Astrocyte (in vitro differentiated cells and primary cell): ENCODE data around the gene MCTP1. TPM values are rescaled to one million over a fixed set of nuclear protein-coding genes. Genes with fewer than 3 reads are reported as not detected.

Experiments used
- DNase-seq: peaks from one replicate; pipeline ENCODE4 v3.0.0-alpha.2; 2010; ENCODE audit warnings: low read depth
- FAIRE-seq: peaks from 2 replicates; lab custom pipeline; 2011; peaks lifted over from hg19 to GRCh38; lab: Jason Lieb, UNC
- H2AFZ ChIP-seq: 2 replicates; pipeline ENCODE4 v1.6.0; 2012; ENCODE audit warnings: low read depth, low read length, inconsistent platforms
- H3K27ac ChIP-seq: 2 replicates; pipeline ENCODE4 v1.5.1; 2011; ENCODE audit warnings: low read depth, low read length, inconsistent platforms
- H3K27me3 ChIP-seq: 2 replicates; pipeline ENCODE4 v1.6.0; 2011; ENCODE audit warnings: low read length, inconsistent platforms; ENCODE audit not compliant: insufficient read depth
- H3K36me3 ChIP-seq: 2 replicates; pipeline ENCODE4 v1.5.1; 2011; ENCODE audit warnings: low read length, inconsistent platforms; ENCODE audit not compliant: insufficient read depth
- H3K4me1 ChIP-seq: 2 replicates; pipeline ENCODE4 v1.5.1; 2011; ENCODE audit warnings: low read length, inconsistent platforms; ENCODE audit not compliant: insufficient read depth
- H3K4me2 ChIP-seq: 2 replicates; pipeline ENCODE4 v1.6.0; 2012; ENCODE audit warnings: low read length, inconsistent platforms
- H3K4me3 ChIP-seq: 2 replicates; pipeline ENCODE4 v1.5.1; 2011; ENCODE audit warnings: low read depth, mild to moderate bottlenecking, low read length, inconsistent platforms; ENCODE audit not compliant: insufficient read depth
- H3K79me2 ChIP-seq: 2 replicates; pipeline ENCODE4 v1.6.0; 2012; ENCODE audit warnings: mild to moderate bottlenecking, low read length, inconsistent platforms; ENCODE audit not compliant: insufficient read depth
- H3K9ac ChIP-seq: 2 replicates; pipeline ENCODE4 v1.6.0; 2012; ENCODE audit warnings: mild to moderate bottlenecking, low read length, inconsistent platforms
- H3K9me3 ChIP-seq: 2 replicates; pipeline ENCODE4 v1.5.1; 2012; ENCODE audit warnings: low read depth, mild to moderate bottlenecking, low read length, inconsistent platforms; ENCODE audit not compliant: insufficient read depth
- H4K20me1 ChIP-seq: 2 replicates; pipeline ENCODE4 v1.6.0; 2012; ENCODE audit warnings: low read length, inconsistent platforms; ENCODE audit not compliant: insufficient read depth
- H3K27ac Mint-ChIP-seq: one replicate; pipeline ENCODE4 v1.8.0; 2021; ENCODE audit warnings: mild to moderate bottlenecking, mixed read lengths; ENCODE audit not compliant: unreplicated experiment
- H3K27me3 Mint-ChIP-seq: one replicate; pipeline ENCODE4 v1.8.0; 2021; ENCODE audit warnings: low read depth, mixed read lengths; ENCODE audit not compliant: unreplicated experiment
- H3K36me3 Mint-ChIP-seq: one replicate; pipeline ENCODE4 v1.8.0; 2021; ENCODE audit warnings: low read depth, mixed read lengths; ENCODE audit not compliant: unreplicated experiment
- H3K4me1 Mint-ChIP-seq: one replicate; pipeline ENCODE4 v1.8.0; 2021; ENCODE audit warnings: low read depth, mixed read lengths; ENCODE audit not compliant: unreplicated experiment
- H3K4me3 Mint-ChIP-seq: one replicate; pipeline ENCODE4 v1.8.0; 2021; ENCODE audit warnings: mild to moderate bottlenecking, moderate library complexity, mixed read lengths; ENCODE audit not compliant: unreplicated experiment
- H3K9me3 Mint-ChIP-seq: one replicate; pipeline ENCODE4 v1.8.0; 2021; ENCODE audit warnings: mild to moderate bottlenecking, mixed read lengths; ENCODE audit not compliant: unreplicated experiment
- EZH2 ChIP-seq: IDR thresholded peaks from 2 replicates; pipeline ENCODE4 v1.6.1; 2012; ENCODE audit warnings: mild to moderate bottlenecking, low read length, inconsistent platforms; ENCODE audit not compliant: insufficient read depth
- total RNA-seq: library from RNA; stranded (reverse); gene quantifications from 2 replicates; pipeline ENCODE4 v1.2.1, GENCODE V29; 2021
- TF ChIP-seq, protein P1 (sequence below): IDR thresholded peaks from 2 replicates; pipeline ENCODE4 v1.5.1; 2011; ENCODE audit warnings: low read depth, mild to moderate bottlenecking, inconsistent platforms, low read length, moderate library complexity; ENCODE audit not compliant: insufficient read depth

MCTP1 gene
- total RNA-seq, 1 donor from 2014 or later = 40.6 TPM

DNA sequence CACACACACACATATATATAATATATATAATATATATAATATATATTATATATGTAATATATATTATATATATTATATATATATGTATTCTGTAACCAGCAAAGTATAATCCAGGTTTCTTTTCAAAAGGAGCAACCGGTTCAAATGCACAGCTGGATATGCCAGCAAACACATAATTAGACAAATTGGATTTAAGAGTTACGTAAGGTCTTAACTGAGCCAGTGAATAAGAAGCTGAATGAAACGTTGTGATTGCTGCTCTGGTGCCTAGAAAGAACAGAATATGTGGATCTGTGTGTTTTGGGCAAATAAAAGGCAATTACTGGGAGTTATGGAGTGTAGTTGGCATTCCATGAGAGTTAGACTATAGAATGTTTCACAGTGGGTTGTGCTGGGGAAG is 488.3 kb downstream of the MCTP1 start:
- no peak overlapping the region for H3K27ac Mint-ChIP-seq
- H3K4me1 ChIP-seq = peaks cover 18% of the 10 kb centered on the region
- peak overlapping the region; percentile 3 for H3K4me3 Mint-ChIP-seq
- H3K27me3 ChIP-seq = no peaks in the 10 kb centered on the region
- DNase-seq (no peak), FAIRE-seq (no peak)
- H4K20me1 ChIP-seq = no peaks in the 10 kb centered on the region
- no peaks in the 10 kb centered on the region for H3K36me3 ChIP-seq
- no peak overlapping the region for H3K9ac ChIP-seq
- H3K4me1 Mint-ChIP-seq = peaks cover 39% of the 10 kb centered on the region
- peaks cover 6% of the 10 kb centered on the region for H3K36me3 Mint-ChIP-seq
- H3K4me2 ChIP-seq = no peak overlapping the region
- H2AFZ ChIP-seq = no peak overlapping the region
- no peaks in the 10 kb centered on the region for H3K9me3 Mint-ChIP-seq
- no peak for TF ChIP-seq EZH2
- TF ChIP-seq, protein P1, sequence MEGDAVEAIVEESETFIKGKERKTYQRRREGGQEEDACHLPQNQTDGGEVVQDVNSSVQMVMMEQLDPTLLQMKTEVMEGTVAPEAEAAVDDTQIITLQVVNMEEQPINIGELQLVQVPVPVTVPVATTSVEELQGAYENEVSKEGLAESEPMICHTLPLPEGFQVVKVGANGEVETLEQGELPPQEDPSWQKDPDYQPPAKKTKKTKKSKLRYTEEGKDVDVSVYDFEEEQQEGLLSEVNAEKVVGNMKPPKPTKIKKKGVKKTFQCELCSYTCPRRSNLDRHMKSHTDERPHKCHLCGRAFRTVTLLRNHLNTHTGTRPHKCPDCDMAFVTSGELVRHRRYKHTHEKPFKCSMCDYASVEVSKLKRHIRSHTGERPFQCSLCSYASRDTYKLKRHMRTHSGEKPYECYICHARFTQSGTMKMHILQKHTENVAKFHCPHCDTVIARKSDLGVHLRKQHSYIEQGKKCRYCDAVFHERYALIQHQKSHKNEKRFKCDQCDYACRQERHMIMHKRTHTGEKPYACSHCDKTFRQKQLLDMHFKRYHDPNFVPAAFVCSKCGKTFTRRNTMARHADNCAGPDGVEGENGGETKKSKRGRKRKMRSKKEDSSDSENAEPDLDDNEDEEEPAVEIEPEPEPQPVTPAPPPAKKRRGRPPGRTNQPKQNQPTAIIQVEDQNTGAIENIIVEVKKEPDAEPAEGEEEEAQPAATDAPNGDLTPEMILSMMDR = no peak
- no peak overlapping the region for H3K27ac ChIP-seq
- H3K79me2 ChIP-seq = no peaks in the 10 kb centered on the region
- no peaks in the 10 kb centered on the region for H3K9me3 ChIP-seq
- H3K4me3 ChIP-seq = no peak overlapping the region
- H3K27me3 Mint-ChIP-seq = no peaks in the 10 kb centered on the region

DNA sequence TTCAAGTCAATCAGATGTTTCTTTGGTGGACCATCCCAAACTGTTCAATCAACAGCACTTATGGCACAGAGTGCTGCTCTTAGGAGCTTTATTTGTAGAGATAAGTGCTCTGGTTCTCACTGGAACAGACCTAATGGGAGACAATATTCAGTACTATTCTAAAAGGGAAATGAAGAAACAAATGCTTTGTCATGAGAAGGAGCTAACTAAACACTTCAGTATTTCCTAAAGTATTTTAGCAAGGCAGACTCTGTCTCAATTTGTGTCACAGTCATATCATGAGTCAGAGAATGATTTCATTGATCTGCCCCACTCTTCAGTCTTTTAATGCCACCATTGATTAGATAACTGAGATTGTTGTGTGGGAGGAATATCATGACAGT is 491.1 kb downstream of the MCTP1 start:
- Mint-ChIP-seq H3K4me3 (no peak overlapping the region), H3K36me3 (peaks cover 15% of the 10 kb centered on the region), H3K27ac (peak overlapping the region; percentile 96), H3K9me3 (no peaks in the 10 kb centered on the region), H3K4me1 (peaks cover 39% of the 10 kb centered on the region), H3K27me3 (no peaks in the 10 kb centered on the region)
- no peaks in the 10 kb centered on the region for H3K9me3 ChIP-seq
- H3K9ac ChIP-seq = peak overlapping the region; percentile 71
- no peaks in the 10 kb centered on the region for H3K79me2 ChIP-seq
- H3K4me2 ChIP-seq = peak overlapping the region; percentile 79
- H3K36me3 ChIP-seq = no peaks in the 10 kb centered on the region
- H3K27me3 ChIP-seq = no peaks in the 10 kb centered on the region
- FAIRE-seq (no peak), DNase-seq (peak; percentile 74)
- H3K4me3 ChIP-seq = no peak overlapping the region
- peaks cover 18% of the 10 kb centered on the region for H3K4me1 ChIP-seq
- TF ChIP-seq EZH2 = no peak
- TF ChIP-seq, protein P1 = no peak
- no peaks in the 10 kb centered on the region for H4K20me1 ChIP-seq
- peak overlapping the region; percentile 11 for H2AFZ ChIP-seq
- H3K27ac ChIP-seq = peak overlapping the region; percentile 91

GRCh38 chr5:94793113-94793815 is 491.6 kb downstream of the MCTP1 start:
- Histone ChIP-seq H3K4me1 (peaks cover 18% of the 10 kb centered on the region), H3K27ac (peak overlapping the region; percentile 91), H3K27me3 (no peaks in the 10 kb centered on the region), H3K9ac (peak overlapping the region; percentile 71), H4K20me1 (no peaks in the 10 kb centered on the region), H3K9me3 (no peaks in the 10 kb centered on the region), H3K4me2 (peak overlapping the region; percentile 79), H3K4me3 (no peak overlapping the region), H3K79me2 (no peaks in the 10 kb centered on the region), H3K36me3 (no peaks in the 10 kb centered on the region), H2AFZ (peak overlapping the region; percentile 11)
- DNase-seq = peak; percentile 98
- Mint-ChIP-seq H3K4me1 (peaks cover 45% of the 10 kb centered on the region), H3K36me3 (peaks cover 16% of the 10 kb centered on the region), H3K4me3 (no peak overlapping the region), H3K27me3 (no peaks in the 10 kb centered on the region), H3K27ac (peak overlapping the region; percentile 96), H3K9me3 (no peaks in the 10 kb centered on the region)
- TF ChIP-seq, protein P1 = no peak
- no peak for TF ChIP-seq EZH2
- peak; percentile 97 for FAIRE-seq
